GM12878 (cell line): ENCODE data around the gene C16orf87. TPM values are rescaled to one million over a fixed set of nuclear protein-coding genes. Genes with fewer than 3 reads are reported as not detected.

Source experiments
- CBX3 ChIP-seq: fragments of 200-600 bp; sonication (generic); IDR thresholded peaks from 2 replicates; pipeline ENCODE4 v1.6.1; 2016; ENCODE audit warnings: low read depth, borderline replicate concordance
- EZH2 ChIP-seq: IDR thresholded peaks from 2 replicates; pipeline ENCODE4 v1.6.1; 2012; ENCODE audit warnings: low read depth, mild to moderate bottlenecking, control low read depth, inconsistent platforms, low read length, borderline replicate concordance; ENCODE audit not compliant: control insufficient read depth
- RUNX3 ChIP-seq: IDR thresholded peaks from 2 replicates; pipeline ENCODE4 v1.6.1; 2012; ENCODE audit warnings: low read length, inconsistent platforms
- TCF3 ChIP-seq: IDR thresholded peaks from 2 replicates; pipeline ENCODE4 v1.6.1; 2012; ENCODE audit warnings: low read depth, mild to moderate bottlenecking, low read length, borderline replicate concordance; ENCODE audit not compliant: insufficient read depth
- ZNF687 ChIP-seq: fragments of 450-650 bp; IDR thresholded peaks from 2 replicates; pipeline ENCODE4 v1.6.1; 2017; ENCODE audit warnings: mild to moderate bottlenecking, moderate library complexity
- polyA plus RNA-seq, 11 experiments: library from polyadenylated mRNA; depleted of rRNA in 4 of 11; unstranded in 6 of 11; stranded (reverse) in 5 of 11; fragments of >200 nt; fragmentation: Nextera tagmentation in 4 of 11; fragmentation: Illumina TruSeq in 1 of 11; extraction: Ambion mirVana in 4 of 11; extraction: Trizol in 1 of 11; gene quantifications; 1 replicate in 1 of 11; 2 replicates in 10 of 11; pipeline versions ENCODE4 v1.2.1 to v1.2.3, GENCODE V29; 2011 to 2016; ENCODE audit warnings: inconsistent platforms in 2 of 11, missing spikeins in 2 of 11, low read depth in 1 of 11
- total RNA-seq, 4 experiments: library from RNA; depleted of rRNA in 3 of 4; stranded (reverse); fragments of >200 nt in 3 of 4; fragmentation: Illumina TruSeq in 1 of 4; extraction: Trizol in 1 of 4; gene quantifications; 2 replicates each; pipeline versions ENCODE4 v1.2.1 to v1.2.3, GENCODE V29; 2013 to 2021

The C16orf87 gene
- total and polyA plus RNA-seq, 10 of the 15 experiments (the other 5 are each of a cell fraction or from before 2014, with no cell fraction given), result 18.4 to 72.6 (median 31.0) TPM

GRCh38 chr16:46748775-46749705 is 81.9 kb downstream of the C16orf87 start (continued):
- no peak for TF ChIP-seq ZNF687
- no peak for TF ChIP-seq TCF3
- TF ChIP-seq RUNX3, result peak; percentile 57
- TF ChIP-seq CBX3, result no peak
- no peak for TF ChIP-seq EZH2
